ENCODE measurements around the gene BABAM2.
"Not testable (repeated sequence)": the region's sequence is repeated elsewhere in the genome, so short reads cannot be mapped to it uniquely, and the experiment has no call there.

DNA sequence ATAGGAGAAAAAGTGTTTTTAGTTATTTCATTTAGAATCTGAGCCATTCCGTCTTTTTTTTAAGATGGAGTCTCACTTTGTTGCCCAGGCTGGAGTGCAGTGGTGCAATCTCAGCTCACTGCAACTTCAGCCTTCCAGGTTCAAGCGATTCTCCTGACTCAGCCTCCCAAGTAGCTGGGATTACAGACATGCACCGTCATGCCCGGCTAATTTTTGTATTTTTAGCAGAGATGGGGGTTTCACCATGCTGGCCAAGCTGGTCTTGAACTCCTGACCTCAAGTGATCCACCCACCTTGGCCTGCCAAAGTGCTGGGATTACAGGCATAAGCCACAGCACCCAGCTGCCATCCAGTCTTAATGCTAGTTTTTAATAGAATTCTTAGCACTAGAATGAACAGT is 364.7 kb downstream of the BABAM2 start:
- TF ChIP-seq, protein P1, sequence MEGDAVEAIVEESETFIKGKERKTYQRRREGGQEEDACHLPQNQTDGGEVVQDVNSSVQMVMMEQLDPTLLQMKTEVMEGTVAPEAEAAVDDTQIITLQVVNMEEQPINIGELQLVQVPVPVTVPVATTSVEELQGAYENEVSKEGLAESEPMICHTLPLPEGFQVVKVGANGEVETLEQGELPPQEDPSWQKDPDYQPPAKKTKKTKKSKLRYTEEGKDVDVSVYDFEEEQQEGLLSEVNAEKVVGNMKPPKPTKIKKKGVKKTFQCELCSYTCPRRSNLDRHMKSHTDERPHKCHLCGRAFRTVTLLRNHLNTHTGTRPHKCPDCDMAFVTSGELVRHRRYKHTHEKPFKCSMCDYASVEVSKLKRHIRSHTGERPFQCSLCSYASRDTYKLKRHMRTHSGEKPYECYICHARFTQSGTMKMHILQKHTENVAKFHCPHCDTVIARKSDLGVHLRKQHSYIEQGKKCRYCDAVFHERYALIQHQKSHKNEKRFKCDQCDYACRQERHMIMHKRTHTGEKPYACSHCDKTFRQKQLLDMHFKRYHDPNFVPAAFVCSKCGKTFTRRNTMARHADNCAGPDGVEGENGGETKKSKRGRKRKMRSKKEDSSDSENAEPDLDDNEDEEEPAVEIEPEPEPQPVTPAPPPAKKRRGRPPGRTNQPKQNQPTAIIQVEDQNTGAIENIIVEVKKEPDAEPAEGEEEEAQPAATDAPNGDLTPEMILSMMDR (IDR thresholded peaks at IDR 0.05; ENCODE audit: insufficient read depth, low read depth, low read length), result not testable (repeated sequence)
- not testable (repeated sequence) for TF ChIP-seq EZH2 (IDR thresholded peaks at IDR 0.05; ENCODE audit: insufficient read depth, low read length)
